Effector CD4-positive, alpha-beta T cell (primary cell): ENCODE measurements around the gene RNF13.

ENCODE experiments used
- DNase-seq: peaks from one replicate; pipeline ENCODE4 v3.0.0-alpha.2; 2020
- total RNA-seq: gene quantifications from one replicate; lab custom pipeline; 2026; lab: John Stamatoyannopoulos, UW

The RNF13 gene, protein sequence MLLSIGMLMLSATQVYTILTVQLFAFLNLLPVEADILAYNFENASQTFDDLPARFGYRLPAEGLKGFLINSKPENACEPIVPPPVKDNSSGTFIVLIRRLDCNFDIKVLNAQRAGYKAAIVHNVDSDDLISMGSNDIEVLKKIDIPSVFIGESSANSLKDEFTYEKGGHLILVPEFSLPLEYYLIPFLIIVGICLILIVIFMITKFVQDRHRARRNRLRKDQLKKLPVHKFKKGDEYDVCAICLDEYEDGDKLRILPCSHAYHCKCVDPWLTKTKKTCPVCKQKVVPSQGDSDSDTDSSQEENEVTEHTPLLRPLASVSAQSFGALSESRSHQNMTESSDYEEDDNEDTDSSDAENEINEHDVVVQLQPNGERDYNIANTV
- total RNA-seq = 41.5 reads per million, percentile 64 among the genes with 10 or more reads in this experiment

- peak; percentile 93 for DNase-seq
These were observed at the start of gene RNF13 for GRCh38 chr3:149812606-149813366. Gene RNF13 (plus strand): TSS chr3:149813215. CDS start chr3:149846027, 32,812 bp downstream.

DNA sequence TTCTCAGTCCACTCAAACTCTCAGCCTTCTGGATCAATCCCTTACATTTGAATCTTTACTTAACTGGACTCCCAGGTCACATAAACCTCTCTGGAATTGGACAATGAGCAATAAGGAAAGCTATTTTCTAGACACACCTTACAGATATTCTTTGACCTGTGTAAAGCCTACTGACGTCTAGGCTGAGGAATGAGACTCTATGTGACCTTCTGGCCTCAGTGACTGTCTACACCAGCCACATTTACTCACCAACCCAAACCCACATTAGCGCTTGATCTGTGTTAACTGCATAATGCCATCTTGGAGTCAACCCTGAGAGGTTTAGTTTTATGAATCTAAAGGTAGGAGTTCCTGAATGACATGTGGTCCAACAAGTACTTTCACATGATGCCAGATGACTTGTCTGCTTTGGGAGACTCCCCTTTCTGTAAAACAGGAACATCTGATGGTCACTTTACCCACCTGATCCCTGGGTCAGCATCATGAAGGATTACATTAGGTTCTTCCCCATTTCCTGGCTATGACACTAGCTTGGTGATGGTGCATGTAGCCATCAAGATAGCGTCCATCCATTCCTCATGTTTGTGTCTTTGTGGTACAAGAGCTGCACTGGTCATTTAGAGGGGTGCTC, 49.3 kb upstream of the RNF13 start:
- DNase-seq = no peak

GRCh38 chr3:149764302-149764701, 48.7 kb upstream of the RNF13 start:
- no peak for DNase-seq

DNA sequence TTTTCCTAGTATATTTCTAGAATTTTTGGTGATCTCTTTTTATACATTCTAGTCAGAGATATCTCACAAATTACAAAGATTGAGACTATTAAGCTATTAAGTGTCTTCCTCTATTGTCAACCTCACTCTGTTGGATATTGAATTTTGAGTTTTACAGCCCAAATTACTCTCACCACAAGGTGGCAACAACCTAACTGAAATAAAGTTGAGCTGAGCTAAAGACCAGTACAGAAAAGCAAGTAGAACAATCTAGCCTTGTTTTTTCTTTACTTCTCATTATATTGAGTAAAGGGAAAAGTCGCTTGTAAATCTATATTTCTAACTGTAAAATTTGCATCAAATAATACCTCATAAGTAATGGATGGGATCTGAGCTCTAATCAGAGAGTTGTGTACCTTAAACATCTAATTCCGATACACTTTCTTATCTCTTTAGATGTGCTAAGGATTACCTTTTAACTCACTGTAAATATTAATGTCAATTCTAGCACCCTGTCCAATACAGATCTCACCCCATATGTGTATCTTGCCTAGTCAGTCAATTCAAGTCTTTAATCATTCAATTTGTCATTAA, 47.2 kb upstream of the RNF13 start:
- no peak for DNase-seq

DNA sequence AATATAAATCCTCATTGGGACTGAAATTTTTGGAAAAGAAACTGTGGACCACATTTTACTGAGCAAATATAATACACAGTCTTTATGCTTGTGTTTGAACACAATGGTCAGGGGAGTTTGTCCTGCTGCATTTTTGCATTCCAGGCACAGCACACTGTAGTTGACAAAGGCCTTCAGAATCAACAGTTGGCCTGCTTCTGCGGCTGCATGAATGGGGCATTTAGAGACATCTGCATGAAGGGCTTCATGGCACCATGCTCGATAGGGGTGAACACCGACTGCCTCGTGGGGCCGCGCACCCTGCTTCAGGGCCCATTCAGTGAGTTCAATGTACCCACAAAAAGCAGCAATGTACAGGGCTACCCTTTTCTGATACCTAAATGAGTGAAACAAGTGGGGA, 45.3 kb upstream of the RNF13 start:
- no peak for DNase-seq

GRCh38 chr3:149768704-149769103, 44.3 kb upstream of the RNF13 start:
- DNase-seq = no peak

DNA sequence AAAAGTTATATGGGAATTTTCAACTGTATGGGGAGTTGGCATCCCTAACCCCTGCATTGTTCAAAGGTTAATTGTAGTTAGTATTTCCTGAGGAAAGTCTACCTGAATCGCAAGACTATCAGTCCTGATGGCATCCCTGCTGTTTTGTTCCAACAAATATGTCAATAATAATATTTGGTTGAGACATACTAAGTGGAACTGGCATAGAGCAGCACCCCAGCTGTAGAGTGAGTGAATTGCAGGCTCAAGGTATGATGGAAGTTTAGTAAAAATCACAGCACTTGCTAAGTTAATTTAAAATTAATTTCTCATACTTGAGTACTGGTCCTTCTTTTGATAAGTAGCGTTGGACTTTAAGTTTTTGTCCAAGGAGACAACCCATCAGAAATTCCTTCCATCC, 42.8 kb upstream of the RNF13 start:
- no peak for DNase-seq

- peak; percentile 20 for DNase-seq
These were observed 41.3 kb upstream of the RNF13 start for GRCh38 chr3:149771652-149772271.

GRCh38 chr3:149772861-149773260, 40.2 kb upstream of the RNF13 start:
- no peak for DNase-seq

GRCh38 chr3:149776170-149776569, 36.8 kb upstream of the RNF13 start:
- DNase-seq = no peak

DNA sequence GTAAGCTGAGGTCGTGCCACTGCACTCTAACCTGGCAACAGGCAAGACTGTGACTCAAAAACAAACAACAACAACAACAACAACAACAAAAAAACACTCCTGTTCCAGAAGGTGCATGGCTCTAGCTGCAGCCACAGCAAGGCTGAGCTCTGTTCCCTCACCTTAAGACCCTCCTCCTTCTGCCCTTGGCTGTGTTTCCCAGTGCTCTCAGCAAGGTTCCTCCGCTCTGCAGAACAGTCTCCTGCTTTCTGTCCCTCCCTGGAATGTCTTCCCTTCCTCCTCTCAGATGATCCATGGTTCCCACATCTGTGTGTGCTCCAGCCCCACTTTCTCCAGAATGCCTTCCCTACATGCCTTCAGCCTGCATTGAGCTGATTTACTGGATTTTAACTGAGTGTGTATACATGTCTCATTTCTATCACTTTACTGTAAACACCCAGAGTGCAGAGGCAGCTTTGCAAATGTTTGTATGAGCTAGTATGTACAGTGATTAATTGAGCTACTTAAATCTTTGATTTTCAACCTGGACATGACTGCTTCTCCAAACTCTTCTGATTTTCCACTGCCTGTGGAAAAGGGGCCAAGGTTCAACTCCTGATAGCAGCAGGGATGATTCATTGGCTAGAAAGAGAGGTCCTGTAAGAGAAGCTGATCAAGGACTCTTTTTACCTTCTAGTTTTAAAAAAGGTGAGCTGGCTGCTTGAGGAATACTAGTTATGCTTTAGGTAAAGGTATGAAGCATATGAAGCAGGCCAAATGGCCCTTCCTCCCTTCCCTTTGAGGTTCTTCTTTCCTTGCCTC, 35.4 kb upstream of the RNF13 start:
- DNase-seq = no peak

GRCh38 chr3:149781211-149781610, 31.8 kb upstream of the RNF13 start:
- no peak for DNase-seq

DNA sequence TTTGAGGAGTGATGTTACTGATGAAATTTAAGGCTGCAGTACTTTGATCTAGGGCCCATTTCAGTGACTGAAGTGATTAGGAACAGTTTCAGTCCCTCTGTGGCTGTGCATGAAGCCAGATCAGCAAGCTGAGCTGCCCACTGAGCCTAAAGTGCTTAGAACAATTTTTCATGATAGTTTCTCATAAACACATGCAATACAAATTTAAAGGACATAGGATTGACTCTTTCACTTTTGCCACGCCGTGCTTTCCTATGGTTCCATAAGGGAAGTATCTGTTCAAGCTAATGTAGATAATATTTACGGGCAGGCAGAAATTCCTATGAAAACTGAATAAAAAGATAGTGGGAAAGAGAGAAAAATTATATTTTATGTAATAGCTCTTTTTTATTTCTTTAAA, 31.3 kb upstream of the RNF13 start:
- DNase-seq = no peak

- no peak for DNase-seq
These were observed 29.4 kb upstream of the RNF13 start for GRCh38 chr3:149783576-149783975.

GRCh38 chr3:149784064-149784704, 28.8 kb upstream of the RNF13 start:
- no peak for DNase-seq

DNA sequence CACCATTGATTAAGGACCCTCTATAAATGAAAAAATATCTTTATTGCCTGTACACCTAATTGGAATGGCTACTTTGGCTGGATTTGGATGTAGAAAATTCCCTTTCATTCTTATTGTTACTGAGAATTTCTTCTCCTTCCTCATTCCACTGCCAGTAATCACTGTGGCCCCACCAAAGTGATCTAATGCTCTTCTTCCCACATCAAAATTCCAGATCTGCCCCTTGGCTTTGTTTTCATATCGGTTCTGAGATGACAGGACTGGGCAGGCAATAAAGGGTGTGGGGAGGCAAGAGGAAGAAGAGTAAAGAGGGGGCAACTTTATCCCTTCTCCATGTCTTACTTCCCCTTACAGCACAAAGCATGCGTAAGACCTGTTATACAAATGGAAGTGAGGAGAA, 22.7 kb upstream of the RNF13 start:
- DNase-seq = no peak

DNA sequence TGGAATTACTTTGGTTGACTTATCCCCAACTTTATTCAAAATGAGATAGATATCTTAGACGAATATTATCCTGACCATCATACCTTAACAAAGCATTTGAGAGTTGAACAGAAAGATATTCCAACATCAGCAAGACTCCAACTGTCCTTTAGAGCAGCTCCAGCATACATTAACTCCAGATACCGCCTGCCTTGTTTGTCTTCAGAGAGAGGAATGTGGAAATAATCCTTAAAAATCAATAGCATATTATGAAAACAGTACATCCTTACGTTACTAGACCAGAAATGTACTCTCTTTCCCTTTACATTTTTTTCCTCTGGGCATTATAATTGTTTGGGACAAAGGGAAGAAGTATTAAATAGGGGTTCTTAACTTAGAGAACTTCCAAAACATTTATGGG, 22.3 kb upstream of the RNF13 start:
- DNase-seq = no peak

- DNase-seq = no peak
These were observed 20.4 kb upstream of the RNF13 start, which contains the start of gene ANKUB1 for GRCh38 chr3:149792452-149793270. Gene ANKUB1 (minus strand): TSS chr3:149792554. CDS start chr3:149792366, 188 bp downstream.

DNA sequence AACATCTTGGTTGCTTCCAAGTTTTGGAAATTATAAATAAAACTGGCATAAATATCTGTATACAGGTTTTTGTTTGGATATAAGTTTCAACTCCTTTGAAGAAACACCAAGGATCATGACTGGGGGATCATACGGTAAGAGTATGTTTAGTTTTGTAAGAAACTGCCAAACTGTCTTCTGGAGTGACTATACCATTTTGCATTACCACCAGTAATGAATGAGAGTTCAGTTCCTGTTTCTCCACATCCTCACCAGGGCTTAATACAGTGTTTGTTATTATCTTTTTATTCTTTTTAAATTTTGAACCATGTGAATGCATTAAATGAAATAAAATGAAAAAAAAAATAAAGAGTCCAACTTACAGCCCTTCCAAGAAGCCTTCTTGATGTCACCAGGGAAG, 17.0 kb upstream of the RNF13 start:
- no peak for DNase-seq

DNA sequence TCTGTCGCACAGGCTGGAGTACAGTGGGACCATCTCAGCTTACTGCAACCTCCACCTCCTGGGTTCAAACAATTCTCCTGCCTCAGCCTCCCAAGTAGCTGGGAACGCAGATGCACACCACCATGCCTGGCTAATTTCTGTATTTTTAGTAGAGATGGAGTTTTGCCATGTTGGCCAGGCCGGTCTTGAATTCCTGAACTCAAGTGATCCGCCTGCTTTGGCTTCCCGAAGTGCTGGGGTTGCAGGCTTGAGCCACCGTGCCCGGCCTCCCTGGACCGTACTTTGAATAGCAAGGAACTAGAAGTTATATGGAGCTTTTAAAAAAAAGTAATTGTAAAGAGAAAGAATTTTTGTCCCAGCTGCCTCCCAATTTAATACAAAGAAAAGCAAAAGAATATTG, 12.3 kb upstream of the RNF13 start:
- no peak for DNase-seq
